OCI-LY3 (cell line): ENCODE measurements around the gene FES.
A peak's percentile ranks its signal among the peaks of the same experiment; 100 is the strongest.

ENCODE experiments used
- H2AFZ ChIP-seq: fragments of 200-600, 300-600 bp; shearing (Covaris generic); 2 replicates; pipeline ENCODE4 v1.6.0; 2014; ENCODE audit warnings: antibody characterized with exemption, low read depth, low read length
- H3K27ac ChIP-seq: fragments of 200-600, 300-600 bp; sonication (generic); 2 replicates; pipeline ENCODE4 v1.5.1; 2014; ENCODE audit warnings: mild to moderate bottlenecking, low read length, moderate library complexity, mixed read lengths
- H3K27me3 ChIP-seq: fragments of 200-600, 300-600 bp; sonication (generic); 2 replicates; pipeline ENCODE4 v1.6.1; 2014; ENCODE audit warnings: low read depth, low read length, mixed read lengths
- H3K36me3 ChIP-seq: fragments of 200-600, 300-600 bp; sonication (generic); replicated peaks from 2 replicates; pipeline ENCODE3; 2014; ENCODE audit warnings: low read depth, low read length, mixed read lengths
- H3K4me1 ChIP-seq: fragments of 300-600, 200-600 bp; sonication (generic); 2 replicates; pipeline ENCODE4 v1.6.1; 2014; ENCODE audit warnings: low read length, mixed read lengths
- H3K4me2 ChIP-seq: fragments of 200-600, 300-600 bp; sonication (generic); 2 replicates; pipeline ENCODE4 v1.6.1; 2014; ENCODE audit warnings: low read length, mixed read lengths
- H3K4me3 ChIP-seq: fragments of 300-600, 200-600 bp; sonication (generic); 2 replicates; pipeline ENCODE4 v1.5.1; 2014; ENCODE audit warnings: antibody characterized with exemption, mild to moderate bottlenecking, low read length, moderate library complexity
- H3K79me2 ChIP-seq: fragments of 300-600, 200-600 bp; shearing (Covaris generic); 2 replicates; pipeline ENCODE4 v1.6.1; 2014; ENCODE audit warnings: mild to moderate bottlenecking, low read length, mixed read lengths
- H3K9ac ChIP-seq: fragments of 300-600, 200-600 bp; shearing (Covaris generic); 2 replicates; pipeline ENCODE4 v1.6.0; 2014; ENCODE audit warnings: mild to moderate bottlenecking, low read length, moderate library complexity
- H3K9me3 ChIP-seq: fragments of 200-600, 300-600 bp; shearing (Covaris generic); 2 replicates; pipeline ENCODE4 v1.6.1; 2014; ENCODE audit warnings: low read length, mixed read lengths; ENCODE audit not compliant: insufficient read depth
- H4K20me1 ChIP-seq: fragments of 200-600, 300-600 bp; sonication (generic); 2 replicates; pipeline ENCODE4 v1.6.1; 2016; ENCODE audit warnings: low read length, mixed read lengths; ENCODE audit not compliant: insufficient read depth
- EZH2phosphoT487 ChIP-seq: fragments of 200-600 bp; shearing (Covaris generic); IDR thresholded peaks from 2 replicates; pipeline ENCODE4 v1.6.1; 2018; ENCODE audit warnings: antibody characterized with exemption, mixed run types, low read depth
- TF ChIP-seq, protein P1 (sequence below): fragments of 200-600, 300-600 bp; sonication (generic); IDR thresholded peaks from 2 replicates; pipeline ENCODE4 v1.5.1; 2014; ENCODE audit warnings: antibody characterized with exemption, low read length, low read depth

FES gene

GRCh38 chr15:90869140-90869541, 15.2 kb upstream of the FES start:
- Histone ChIP-seq H3K79me2 (peaks cover 16% of the 10 kb centered on the region), H3K4me2 (no peak overlapping the region), H3K9me3 (no peaks in the 10 kb centered on the region), H3K4me3 (no peak overlapping the region), H4K20me1 (no peaks in the 10 kb centered on the region), H3K27ac (no peak overlapping the region), H3K36me3 (no peaks in the 10 kb centered on the region), H3K27me3 (peaks cover 18% of the 10 kb centered on the region), H3K4me1 (peaks cover 29% of the 10 kb centered on the region), H3K9ac (no peak overlapping the region), H2AFZ (no peak overlapping the region)
- no peak for TF ChIP-seq EZH2phosphoT487
- TF ChIP-seq, protein P1, sequence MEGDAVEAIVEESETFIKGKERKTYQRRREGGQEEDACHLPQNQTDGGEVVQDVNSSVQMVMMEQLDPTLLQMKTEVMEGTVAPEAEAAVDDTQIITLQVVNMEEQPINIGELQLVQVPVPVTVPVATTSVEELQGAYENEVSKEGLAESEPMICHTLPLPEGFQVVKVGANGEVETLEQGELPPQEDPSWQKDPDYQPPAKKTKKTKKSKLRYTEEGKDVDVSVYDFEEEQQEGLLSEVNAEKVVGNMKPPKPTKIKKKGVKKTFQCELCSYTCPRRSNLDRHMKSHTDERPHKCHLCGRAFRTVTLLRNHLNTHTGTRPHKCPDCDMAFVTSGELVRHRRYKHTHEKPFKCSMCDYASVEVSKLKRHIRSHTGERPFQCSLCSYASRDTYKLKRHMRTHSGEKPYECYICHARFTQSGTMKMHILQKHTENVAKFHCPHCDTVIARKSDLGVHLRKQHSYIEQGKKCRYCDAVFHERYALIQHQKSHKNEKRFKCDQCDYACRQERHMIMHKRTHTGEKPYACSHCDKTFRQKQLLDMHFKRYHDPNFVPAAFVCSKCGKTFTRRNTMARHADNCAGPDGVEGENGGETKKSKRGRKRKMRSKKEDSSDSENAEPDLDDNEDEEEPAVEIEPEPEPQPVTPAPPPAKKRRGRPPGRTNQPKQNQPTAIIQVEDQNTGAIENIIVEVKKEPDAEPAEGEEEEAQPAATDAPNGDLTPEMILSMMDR, result no peak

DNA sequence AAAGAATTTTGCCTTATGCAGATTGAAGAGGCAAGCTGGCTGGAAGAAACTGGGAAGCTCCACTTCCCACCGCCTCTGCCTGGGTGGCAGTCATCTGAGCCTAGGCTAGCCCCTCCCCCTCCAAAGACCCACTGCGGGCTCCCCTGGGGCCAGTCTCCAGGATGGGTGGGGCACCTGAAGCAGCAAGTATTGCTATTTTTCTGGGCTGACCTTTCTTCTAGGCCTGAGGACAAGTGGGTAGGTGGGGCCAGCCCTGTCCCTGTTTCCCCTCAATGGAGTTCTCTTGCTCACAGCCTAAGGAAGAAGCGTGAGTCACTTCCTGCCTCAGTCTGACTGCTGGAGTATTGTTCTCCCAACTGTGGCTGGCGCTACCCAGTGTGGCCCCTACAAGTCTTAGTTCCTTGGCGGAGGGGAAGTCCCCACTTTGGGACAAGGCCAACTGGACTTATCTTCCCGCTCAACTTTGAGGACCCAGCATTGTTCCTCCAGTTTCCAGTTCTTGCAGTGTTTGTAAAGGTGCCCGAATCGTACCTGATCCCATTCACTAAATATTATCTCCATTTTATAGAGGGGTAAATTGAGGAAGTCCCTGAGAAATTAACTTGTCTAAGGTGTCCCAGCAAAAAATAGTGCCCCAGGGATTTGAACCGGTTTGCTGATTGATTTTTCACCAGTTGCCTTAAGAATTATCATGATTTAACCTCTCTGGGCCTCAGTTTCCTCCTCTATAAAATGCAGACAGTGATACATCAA, 14.5 kb upstream of the FES start:
- Histone ChIP-seq H3K9me3 (no peaks in the 10 kb centered on the region), H3K4me1 (peaks cover 29% of the 10 kb centered on the region), H3K9ac (no peak overlapping the region), H3K27ac (no peak overlapping the region), H3K27me3 (peaks cover 18% of the 10 kb centered on the region), H3K4me2 (peak overlapping the region; percentile 98), H2AFZ (no peak overlapping the region), H4K20me1 (no peaks in the 10 kb centered on the region), H3K79me2 (peaks cover 16% of the 10 kb centered on the region), H3K4me3 (no peak overlapping the region), H3K36me3 (no peaks in the 10 kb centered on the region)
- no peak for TF ChIP-seq EZH2phosphoT487
- TF ChIP-seq, protein P1, result no peak

DNA sequence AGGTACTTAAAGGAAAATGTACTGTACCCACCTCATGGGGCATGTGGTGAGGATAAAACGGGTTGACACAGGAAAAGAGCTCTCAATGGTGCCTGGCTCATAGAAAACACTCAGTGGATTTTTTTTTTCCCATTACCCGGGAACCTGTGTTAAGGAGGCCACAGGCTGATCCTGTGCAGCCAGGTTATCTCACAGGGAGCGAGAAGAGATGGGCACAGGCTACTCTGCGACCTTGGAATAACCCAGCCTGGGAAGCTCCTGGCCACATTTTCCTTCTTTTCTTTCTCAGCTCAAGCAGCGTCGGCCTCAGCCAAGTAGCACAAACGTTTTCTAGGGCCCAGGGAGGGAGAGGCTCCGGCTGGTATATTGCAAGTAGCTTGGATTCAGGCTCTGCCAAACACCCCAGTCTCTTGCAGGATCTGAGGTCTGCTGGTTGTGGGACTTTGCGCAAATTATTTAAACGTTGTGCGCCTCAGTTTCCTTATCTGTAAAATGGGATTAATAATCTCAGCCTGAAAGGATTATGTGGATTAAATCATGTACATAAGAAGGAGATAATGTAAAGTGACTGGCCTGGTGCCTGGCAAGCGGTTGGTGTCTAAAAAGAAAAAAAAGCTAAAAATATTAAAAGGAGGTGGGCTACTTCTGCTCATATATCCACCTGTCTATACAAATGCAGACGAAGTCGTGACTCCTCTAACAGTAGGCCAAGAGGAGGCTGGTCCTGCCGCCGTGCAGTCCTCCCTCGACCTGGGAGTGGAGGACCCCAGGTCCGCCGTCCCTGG, 13.8 kb upstream of the FES start:
- no peak overlapping the region for H3K27ac ChIP-seq
- TF ChIP-seq, protein P1, result no peak
- TF ChIP-seq EZH2phosphoT487, result no peak
- peaks cover 29% of the 10 kb centered on the region for H3K4me1 ChIP-seq
- no peaks in the 10 kb centered on the region for H3K9me3 ChIP-seq
- peak overlapping the region; percentile 81 for H3K4me3 ChIP-seq
- no peaks in the 10 kb centered on the region for H3K36me3 ChIP-seq
- peaks cover 18% of the 10 kb centered on the region for H3K27me3 ChIP-seq
- H3K79me2 ChIP-seq, result peaks cover 16% of the 10 kb centered on the region
- H3K4me2 ChIP-seq, result peak overlapping the region; percentile 98
- H2AFZ ChIP-seq, result peak overlapping the region; percentile 13; the same call in 1 of the 2 replicates
- H3K9ac ChIP-seq, result peak overlapping the region; percentile 70
- no peaks in the 10 kb centered on the region for H4K20me1 ChIP-seq

DNA sequence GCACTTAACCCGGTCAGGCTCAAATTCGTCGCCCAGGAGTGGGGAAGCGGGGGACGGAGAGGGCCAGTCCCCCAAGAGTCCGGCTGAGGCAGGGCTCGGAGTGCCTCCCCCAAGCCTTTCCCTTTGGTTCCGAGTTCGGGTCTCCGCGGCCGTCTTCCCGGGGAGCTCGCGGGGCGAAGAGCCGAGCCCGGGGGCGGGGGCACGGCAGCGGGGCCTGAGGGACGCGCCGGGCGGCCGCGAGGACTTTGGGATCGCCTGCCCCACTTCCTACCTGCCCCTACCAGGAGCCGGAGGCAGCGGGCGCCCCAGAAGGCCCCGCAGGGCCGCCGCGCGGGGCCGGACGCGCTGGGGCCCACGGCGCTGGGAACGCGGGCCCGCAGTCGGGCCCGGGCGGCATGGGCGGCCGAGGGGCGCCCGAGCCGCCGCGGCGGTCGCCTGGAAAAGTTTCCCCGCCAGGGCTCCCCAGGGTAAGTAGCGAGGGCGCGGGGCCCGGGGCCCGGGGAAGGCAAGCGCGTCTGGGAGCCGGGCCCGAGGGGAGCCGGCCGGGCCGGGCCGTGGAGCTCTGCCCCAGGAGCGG, 13.1 kb upstream of the FES start:
- Histone ChIP-seq H3K79me2 (peaks cover 16% of the 10 kb centered on the region), H3K36me3 (no peaks in the 10 kb centered on the region), H3K4me2 (peak overlapping the region; percentile 98), H3K9me3 (no peaks in the 10 kb centered on the region), H3K4me1 (peaks cover 29% of the 10 kb centered on the region), H3K4me3 (peak overlapping the region; percentile 81), H3K9ac (peak overlapping the region; percentile 70), H3K27me3 (peaks cover 13% of the 10 kb centered on the region), H2AFZ (peak overlapping the region; percentile 13; the same call in 1 of the 2 replicates), H3K27ac (peak overlapping the region; percentile 5; the same call in 1 of the 2 replicates), H4K20me1 (no peaks in the 10 kb centered on the region)
- TF ChIP-seq, protein P1, result no peak
- TF ChIP-seq EZH2phosphoT487, result no peak
